OCI-LY1 (cell line): Measurements from ENCODE around the gene C6orf62.
A peak's percentile ranks its signal among the peaks of the same experiment; 100 is the strongest.
"Not testable (repeated sequence)": the region's sequence is repeated elsewhere in the genome, so short reads cannot be mapped to it uniquely, and the experiment has no call there.

ENCODE experiments used
- H2AFZ ChIP-seq: fragments of 200-600 bp; sonication (generic), shearing (Covaris generic); 2 replicates; pipeline ENCODE4 v1.6.0; 2014; ENCODE audit warnings: antibody characterized with exemption, mild to moderate bottlenecking, low read length
- H3F3A ChIP-seq: fragments of 200-600 bp; sonication (generic), shearing (Covaris generic); 2 replicates; pipeline ENCODE4 v1.6.0; 2014; ENCODE audit warnings: mild to moderate bottlenecking, antibody characterized with exemption, low read length, moderate library complexity; ENCODE audit not compliant: insufficient read depth
- H3K27ac ChIP-seq: fragments of 200-600 bp; sonication (generic); 2 replicates; pipeline ENCODE4 v1.5.1; 2014; ENCODE audit warnings: low read length, mixed run types, mild to moderate bottlenecking, low read depth; ENCODE audit not compliant: poor library complexity, severe bottlenecking
- H3K27me3 ChIP-seq: fragments of 200-600 bp; sonication (generic); 2 replicates; pipeline ENCODE4 v1.6.0; 2014; ENCODE audit warnings: antibody characterized with exemption, mild to moderate bottlenecking, low read length, moderate library complexity; ENCODE audit not compliant: insufficient read depth
- H3K36me3 ChIP-seq: fragments of 200-600 bp; sonication (generic); 2 replicates; pipeline ENCODE4 v1.6.1; 2014; ENCODE audit warnings: mild to moderate bottlenecking, antibody characterized with exemption, low read length, moderate library complexity, mixed read lengths; ENCODE audit not compliant: insufficient read depth
- H3K4me1 ChIP-seq: fragments of 200-600 bp; sonication (generic); 2 replicates; pipeline ENCODE4 v1.5.1; 2014; ENCODE audit warnings: mild to moderate bottlenecking, low read length, moderate library complexity; ENCODE audit not compliant: insufficient read depth, severe bottlenecking
- H3K4me2 ChIP-seq: fragments of 200-600 bp; sonication (generic), shearing (Covaris generic); 2 replicates; pipeline ENCODE4 v1.6.1; 2014; ENCODE audit warnings: low read length
- H3K4me3 ChIP-seq: fragments of 200-600 bp; sonication (generic); 2 replicates; pipeline ENCODE4 v1.5.1; 2014; ENCODE audit warnings: low read length, low read depth, mild to moderate bottlenecking, mixed read lengths; ENCODE audit not compliant: poor library complexity, severe bottlenecking
- H3K79me2 ChIP-seq: fragments of 200-600 bp; shearing (Covaris generic); 2 replicates; pipeline ENCODE4 v1.6.1; 2016; ENCODE audit warnings: mixed run types, low read length, mixed read lengths; ENCODE audit not compliant: insufficient read depth
- H3K9ac ChIP-seq: fragments of 200-600 bp; sonication (generic), shearing (Covaris generic); 2 replicates; pipeline ENCODE4 v1.6.1; 2014; ENCODE audit warnings: mild to moderate bottlenecking, low read length, mixed read lengths
- H3K9me2 ChIP-seq: fragments of 200-600 bp; sonication (generic), shearing (Covaris generic); 2 replicates; pipeline ENCODE4 v1.6.1; 2014; ENCODE audit warnings: low read depth, mild to moderate bottlenecking, low read length, mixed read lengths
- H3K9me3 ChIP-seq: fragments of 200-600 bp; shearing (Covaris generic); 2 replicates; pipeline ENCODE4 v1.6.1; 2014; ENCODE audit warnings: low read length, mixed read lengths
- H4K20me1 ChIP-seq: fragments of 200-600 bp; sonication (generic), shearing (Covaris generic); 2 replicates; pipeline ENCODE4 v1.6.0; 2016; ENCODE audit warnings: mild to moderate bottlenecking, low read length; ENCODE audit not compliant: insufficient read depth
- CTCF ChIP-seq: fragments of 200-600 bp; sonication (generic), shearing (Covaris generic); IDR thresholded peaks from 2 replicates; pipeline ENCODE4 v1.5.1; 2017; ENCODE audit warnings: mild to moderate bottlenecking, antibody characterized with exemption, low read length, moderate library complexity, mixed read lengths
- EZH2 ChIP-seq: fragments of 200-600 bp; sonication (generic), shearing (Covaris generic); IDR thresholded peaks from 2 replicates; pipeline ENCODE4 v1.8.0; 2017; ENCODE audit warnings: borderline replicate concordance, mixed run types, mild to moderate bottlenecking, antibody characterized with exemption, low read length, moderate library complexity, mixed read lengths

C6orf62 gene

GRCh38 chr6:24757611-24758010 lies 38.7 kb upstream of the C6orf62 start:
- Histone ChIP-seq H3K27me3 (no peaks in the 10 kb centered on the region; the same call in 1 of the 2 replicates), H3K4me1 (peaks cover 9% of the 10 kb centered on the region), H3K4me3 (no peak overlapping the region), H3K9me2 (no peaks in the 10 kb centered on the region), H4K20me1 (no peaks in the 10 kb centered on the region), H3K4me2 (no peak overlapping the region), H2AFZ (peak overlapping the region; percentile 86; the same call in 1 of the 2 replicates), H3K79me2 (no peaks in the 10 kb centered on the region), H3K9me3 (peaks cover 14% of the 10 kb centered on the region; the same call in 1 of the 2 replicates), H3K9ac (no peak overlapping the region), H3K36me3 (no peaks in the 10 kb centered on the region), H3K27ac (no peak overlapping the region), H3F3A (no peaks in the 10 kb centered on the region)
- no peak for TF ChIP-seq CTCF
- no peak for TF ChIP-seq EZH2

GRCh38 chr6:24755279-24755678 lies 36.3 kb upstream of the C6orf62 start:
- no peaks in the 10 kb centered on the region for H3K79me2 ChIP-seq
- H3K36me3 ChIP-seq = peaks cover 3% of the 10 kb centered on the region; the same call in 1 of the 2 replicates
- no peak overlapping the region for H2AFZ ChIP-seq
- H3K27ac ChIP-seq = no peak overlapping the region
- H3F3A ChIP-seq = no peaks in the 10 kb centered on the region
- H3K4me2 ChIP-seq = no peak overlapping the region
- no peak overlapping the region for H3K9ac ChIP-seq
- H3K4me3 ChIP-seq = no peak overlapping the region
- H3K9me2 ChIP-seq = no peaks in the 10 kb centered on the region
- TF ChIP-seq CTCF (no peak), EZH2 (no peak)
- H4K20me1 ChIP-seq = no peaks in the 10 kb centered on the region
- no peaks in the 10 kb centered on the region for H3K4me1 ChIP-seq
- no peaks in the 10 kb centered on the region; the same call in 1 of the 2 replicates for H3K27me3 ChIP-seq
- H3K9me3 ChIP-seq = peaks cover 27% of the 10 kb centered on the region

GRCh38 chr6:24754378-24754777 lies 35.4 kb upstream of the C6orf62 start:
- H2AFZ ChIP-seq, H3F3A ChIP-seq, H3K4me2 ChIP-seq, H3K79me2 ChIP-seq, H3K9ac ChIP-seq, H3K27ac ChIP-seq, H4K20me1 ChIP-seq, H3K9me2 ChIP-seq, H3K4me1 ChIP-seq, H3K27me3 ChIP-seq, H3K36me3 ChIP-seq, H3K4me3 ChIP-seq: not testable (repeated sequence)
- H3K9me3 ChIP-seq = peaks cover 28% of the 10 kb centered on the region

DNA sequence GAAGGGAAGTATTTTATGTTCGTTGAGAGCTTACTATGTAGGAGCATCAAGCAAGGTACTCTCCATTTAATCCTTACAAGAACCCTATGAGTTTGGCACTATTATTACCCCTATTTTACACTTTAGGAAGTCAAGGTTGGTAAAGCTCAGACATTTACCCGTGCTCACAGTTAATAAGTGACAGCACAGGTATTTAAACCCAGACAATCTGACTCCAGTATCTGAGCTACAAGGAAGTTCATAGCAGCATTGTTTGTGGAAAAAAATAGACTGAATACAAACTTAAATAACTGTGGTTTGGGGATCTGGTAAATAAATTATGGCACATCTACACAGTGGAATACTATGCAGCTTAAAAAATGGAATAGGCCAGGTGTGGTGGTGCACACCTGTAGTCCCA lies 34.6 kb upstream of the C6orf62 start:
- Histone ChIP-seq H4K20me1 (no peaks in the 10 kb centered on the region), H3K9ac (no peak overlapping the region), H3K36me3 (peaks cover 3% of the 10 kb centered on the region; the same call in 1 of the 2 replicates), H3K9me2 (no peaks in the 10 kb centered on the region), H3K27me3 (no peaks in the 10 kb centered on the region; the same call in 1 of the 2 replicates), H3K4me1 (no peaks in the 10 kb centered on the region), H3K4me3 (no peak overlapping the region), H3K4me2 (no peak overlapping the region), H3K27ac (no peak overlapping the region), H3K9me3 (peaks cover 28% of the 10 kb centered on the region), H3K79me2 (no peaks in the 10 kb centered on the region), H2AFZ (no peak overlapping the region), H3F3A (no peaks in the 10 kb centered on the region)
- no peak for TF ChIP-seq CTCF
- no peak for TF ChIP-seq EZH2
